D341Med (cell line): ENCODE data around the gene CDH11.

Source experiments
- DNase-seq: peaks from one replicate; pipeline ENCODE4 v3.0.0; 2012; ENCODE audit warnings: low spot score

Gene CDH11

DNA sequence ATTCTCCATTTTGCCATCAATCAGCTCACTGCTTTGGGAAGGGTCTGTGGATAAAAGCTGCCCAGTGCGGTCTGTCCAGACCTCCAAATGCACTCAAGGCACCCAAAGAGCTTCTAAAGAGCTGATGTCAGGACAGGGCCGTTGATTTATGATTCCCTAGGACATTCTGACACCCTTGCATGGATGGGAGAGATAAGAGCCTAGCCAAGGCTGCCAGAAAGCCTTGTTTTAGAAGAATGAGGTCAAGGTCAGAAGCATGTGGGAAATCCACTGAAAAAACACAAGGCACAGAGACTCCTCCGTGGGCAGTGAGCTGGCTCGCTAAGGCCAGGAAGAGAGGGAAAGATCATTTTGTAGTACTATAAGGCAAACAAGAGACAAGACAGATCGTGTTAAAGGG is 214.0 kb downstream of the CDH11 start:
- no peak for DNase-seq

DNA sequence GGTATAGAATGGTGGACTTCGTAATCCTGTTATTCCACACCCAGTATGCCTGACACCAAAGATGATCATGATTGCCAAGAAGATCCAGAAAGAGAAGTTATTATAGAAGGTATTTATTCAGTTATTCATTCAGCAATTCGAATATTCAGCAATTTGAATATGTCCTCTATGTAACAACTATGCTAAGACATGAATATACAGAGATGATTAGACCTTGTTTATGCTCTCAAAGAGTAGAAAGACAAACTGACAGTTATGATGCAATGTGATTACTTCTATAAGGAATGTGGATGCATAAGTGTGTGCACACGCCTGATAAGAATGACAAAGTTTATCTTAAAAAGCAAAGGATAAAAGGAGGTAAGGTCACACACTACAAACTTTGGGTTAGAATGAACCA is 218.1 kb downstream of the CDH11 start:
- no peak for DNase-seq

DNA sequence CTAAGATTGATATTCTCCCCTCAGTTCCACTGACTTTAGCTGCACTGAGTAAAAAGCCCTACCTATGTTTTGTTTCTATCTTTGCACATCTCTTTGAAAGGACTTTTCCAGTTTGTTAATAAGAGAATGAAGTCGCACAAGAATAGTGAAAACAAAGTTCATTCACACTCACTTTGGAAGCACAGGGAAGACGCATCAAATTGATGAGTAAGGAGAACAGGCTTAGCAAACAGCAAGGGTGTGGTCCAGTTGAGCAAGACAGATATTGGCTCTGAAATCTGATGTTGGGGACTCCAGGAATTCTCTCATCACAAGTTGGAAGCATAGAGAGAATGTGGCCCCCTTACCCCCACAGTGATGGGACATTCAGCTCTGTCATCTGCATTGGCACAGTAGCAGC is 221.3 kb downstream of the CDH11 start:
- DNase-seq: no peak

DNA sequence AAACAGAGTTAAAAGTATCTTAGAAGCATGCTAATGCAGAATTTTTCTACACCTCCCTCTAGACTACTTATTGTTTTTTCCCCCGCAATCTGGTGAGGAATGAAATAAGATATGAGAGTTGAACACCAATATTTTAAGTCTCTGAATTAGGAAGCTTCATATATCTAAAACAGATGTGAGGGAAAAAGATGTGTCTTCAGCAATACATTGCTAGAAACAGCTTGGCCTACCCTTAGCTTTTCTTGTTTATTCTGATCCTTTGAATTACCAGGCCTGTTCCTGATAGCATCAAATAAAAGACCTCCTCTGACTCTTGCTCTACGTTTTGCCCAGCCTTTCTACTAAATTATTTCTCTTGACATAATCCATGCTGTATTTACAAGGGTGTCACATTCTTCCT is 221.8 kb downstream of the CDH11 start:
- no peak for DNase-seq

DNA sequence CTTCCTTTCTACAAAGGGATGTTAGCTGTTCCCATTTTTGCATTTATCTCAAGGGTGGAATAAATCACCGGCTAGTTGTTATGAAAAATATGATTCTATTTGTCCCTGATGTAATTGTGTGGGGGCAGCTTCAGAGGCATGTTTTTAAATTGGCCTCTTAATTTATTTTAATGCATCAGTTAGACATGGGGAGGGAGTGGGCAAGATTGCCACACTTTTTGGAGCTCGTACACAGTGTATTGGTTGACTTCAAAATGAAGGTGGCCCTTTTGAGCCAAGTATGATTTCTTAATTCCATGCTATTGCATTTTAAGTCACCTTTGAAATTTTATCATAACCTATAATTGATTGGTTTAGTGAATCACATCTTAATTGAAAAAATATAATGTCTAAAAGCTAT is 223.7 kb downstream of the CDH11 start:
- DNase-seq: no peak
